ENCODE measurements around the gene NEGR1.

GRCh38 chr1:72050551-72050950 is 231.8 kb downstream of the NEGR1 start:
- TF ChIP-seq CTCF (IDR thresholded peaks at IDR 0.05; ENCODE audit: low read depth, low read length): no peak
- TF ChIP-seq EZH2phosphoT487 (IDR thresholded peaks at IDR 0.05; ENCODE audit: low read depth): no peak
